Nephron progenitor cell (in vitro differentiated cells): ENCODE results near the gene ABI3BP.

Experiments
- DNase-seq: peaks from one replicate; pipeline ENCODE4 v3.0.0; 2021
- H3K27ac Mint-ChIP-seq: 2 replicates; pipeline ENCODE4 v1.8.0; 2021; ENCODE audit warnings: mild to moderate bottlenecking, moderate library complexity, mixed read lengths
- H3K27me3 Mint-ChIP-seq: 2 replicates; pipeline ENCODE4 v1.8.0; 2021; ENCODE audit warnings: mild to moderate bottlenecking, low read depth, mixed read lengths; ENCODE audit not compliant: poor library complexity
- H3K36me3 Mint-ChIP-seq: 2 replicates; pipeline ENCODE4 v1.8.0; 2021; ENCODE audit warnings: low read depth, mixed read lengths
- H3K4me1 Mint-ChIP-seq: 2 replicates; pipeline ENCODE4 v1.8.0; 2021; ENCODE audit warnings: mixed read lengths
- H3K4me3 Mint-ChIP-seq: 2 replicates; pipeline ENCODE4 v1.8.0; 2021; ENCODE audit warnings: mild to moderate bottlenecking, moderate library complexity, mixed read lengths
- H3K9me3 Mint-ChIP-seq: 2 replicates; pipeline ENCODE4 v1.8.0; 2021; ENCODE audit warnings: mild to moderate bottlenecking, moderate library complexity, mixed read lengths
- TF ChIP-seq, protein P1 (sequence below): fragments of 200-600 bp; sonication (generic); IDR thresholded peaks from 2 replicates; pipeline ENCODE4 v1.5.0; 2021; ENCODE audit warnings: antibody characterized with exemption

ABI3BP gene

DNA sequence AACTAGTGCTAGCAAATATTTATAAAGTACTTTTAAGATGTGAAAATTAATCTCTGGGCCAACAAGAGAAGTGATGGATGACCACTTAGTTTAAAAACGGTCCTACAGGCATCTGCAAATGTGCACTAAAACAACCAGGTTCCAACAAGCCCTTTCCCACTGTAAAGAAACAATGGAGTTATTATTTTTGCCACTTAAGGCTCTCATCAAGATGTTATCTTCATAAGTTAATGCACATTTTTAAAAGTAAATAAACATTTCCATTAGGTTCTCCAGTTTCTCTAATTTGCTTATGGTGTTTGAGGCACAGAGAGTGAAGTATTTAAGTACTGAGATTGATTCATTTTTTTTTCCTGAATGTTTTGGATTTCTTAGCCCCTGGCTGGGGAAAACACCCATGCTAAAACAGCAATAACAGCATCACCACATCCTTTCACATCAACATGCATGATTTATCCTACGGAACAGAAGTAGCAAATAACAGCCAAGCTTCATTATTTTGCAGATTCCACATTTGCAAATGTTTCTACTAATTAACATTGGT, 20.8 kb downstream of the ABI3BP start:
- no peak for DNase-seq
- Mint-ChIP-seq H3K36me3 (no peaks in the 10 kb centered on the region), H3K4me3 (no peak overlapping the region), H3K9me3 (no peaks in the 10 kb centered on the region), H3K27me3 (no peaks in the 10 kb centered on the region), H3K27ac (no peak overlapping the region), H3K4me1 (no peaks in the 10 kb centered on the region)
- TF ChIP-seq, protein P1, sequence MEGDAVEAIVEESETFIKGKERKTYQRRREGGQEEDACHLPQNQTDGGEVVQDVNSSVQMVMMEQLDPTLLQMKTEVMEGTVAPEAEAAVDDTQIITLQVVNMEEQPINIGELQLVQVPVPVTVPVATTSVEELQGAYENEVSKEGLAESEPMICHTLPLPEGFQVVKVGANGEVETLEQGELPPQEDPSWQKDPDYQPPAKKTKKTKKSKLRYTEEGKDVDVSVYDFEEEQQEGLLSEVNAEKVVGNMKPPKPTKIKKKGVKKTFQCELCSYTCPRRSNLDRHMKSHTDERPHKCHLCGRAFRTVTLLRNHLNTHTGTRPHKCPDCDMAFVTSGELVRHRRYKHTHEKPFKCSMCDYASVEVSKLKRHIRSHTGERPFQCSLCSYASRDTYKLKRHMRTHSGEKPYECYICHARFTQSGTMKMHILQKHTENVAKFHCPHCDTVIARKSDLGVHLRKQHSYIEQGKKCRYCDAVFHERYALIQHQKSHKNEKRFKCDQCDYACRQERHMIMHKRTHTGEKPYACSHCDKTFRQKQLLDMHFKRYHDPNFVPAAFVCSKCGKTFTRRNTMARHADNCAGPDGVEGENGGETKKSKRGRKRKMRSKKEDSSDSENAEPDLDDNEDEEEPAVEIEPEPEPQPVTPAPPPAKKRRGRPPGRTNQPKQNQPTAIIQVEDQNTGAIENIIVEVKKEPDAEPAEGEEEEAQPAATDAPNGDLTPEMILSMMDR: no peak

DNA sequence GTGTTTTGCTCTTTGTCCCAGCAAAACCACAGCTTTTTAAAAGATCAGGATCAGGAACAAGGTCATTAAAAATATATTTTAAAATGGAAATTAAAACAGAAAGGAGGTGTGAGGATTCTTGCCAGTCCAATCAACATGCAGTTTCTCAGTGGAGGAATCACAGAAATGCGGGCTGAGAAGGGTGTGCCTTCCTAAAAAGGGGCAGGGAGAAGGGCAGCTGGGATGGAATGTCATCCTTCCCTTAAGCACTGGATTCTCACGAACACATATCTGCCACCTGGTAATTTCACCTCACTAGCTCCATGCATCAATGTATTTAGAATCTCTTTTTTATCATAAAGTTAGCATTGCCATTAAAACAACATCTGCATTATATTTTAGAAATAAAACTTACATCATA, 21.4 kb downstream of the ABI3BP start:
- H3K27me3 Mint-ChIP-seq: no peaks in the 10 kb centered on the region
- H3K36me3 Mint-ChIP-seq: no peaks in the 10 kb centered on the region
- H3K4me1 Mint-ChIP-seq: no peaks in the 10 kb centered on the region
- TF ChIP-seq, protein P1: no peak
- H3K4me3 Mint-ChIP-seq: no peak overlapping the region
- H3K27ac Mint-ChIP-seq: no peak overlapping the region
- no peaks in the 10 kb centered on the region for H3K9me3 Mint-ChIP-seq
- no peak for DNase-seq

DNA sequence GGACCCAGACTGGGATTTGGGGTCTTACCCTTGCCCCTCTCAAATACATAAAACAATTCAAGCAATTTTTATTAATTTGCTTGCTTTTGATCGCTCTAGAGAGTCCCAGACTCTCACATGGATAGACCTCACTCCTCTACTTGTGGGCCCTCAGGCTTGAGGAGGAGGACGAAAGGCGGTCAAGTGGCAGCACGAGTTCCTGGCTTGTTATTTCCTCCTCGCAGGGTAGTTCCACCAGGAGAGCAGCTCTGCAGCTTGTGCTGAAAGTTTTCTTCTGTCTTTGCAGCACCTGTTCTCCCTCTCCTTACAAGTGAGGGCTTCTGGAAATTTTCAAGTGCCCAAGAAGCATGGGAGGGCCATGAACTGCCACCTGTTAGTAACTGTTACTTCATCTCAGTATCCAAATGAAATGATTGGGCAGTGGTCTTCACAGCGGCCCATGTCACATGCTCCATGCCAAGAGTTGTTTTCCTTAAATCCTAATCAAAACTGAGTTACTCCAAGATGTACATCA, 22.7 kb downstream of the ABI3BP start:
- H3K4me1 Mint-ChIP-seq: no peaks in the 10 kb centered on the region
- no peak for DNase-seq
- no peaks in the 10 kb centered on the region for H3K36me3 Mint-ChIP-seq
- H3K9me3 Mint-ChIP-seq: no peaks in the 10 kb centered on the region
- no peak overlapping the region for H3K4me3 Mint-ChIP-seq
- no peak overlapping the region for H3K27ac Mint-ChIP-seq
- TF ChIP-seq, protein P1: no peak
- H3K27me3 Mint-ChIP-seq: no peaks in the 10 kb centered on the region

DNA sequence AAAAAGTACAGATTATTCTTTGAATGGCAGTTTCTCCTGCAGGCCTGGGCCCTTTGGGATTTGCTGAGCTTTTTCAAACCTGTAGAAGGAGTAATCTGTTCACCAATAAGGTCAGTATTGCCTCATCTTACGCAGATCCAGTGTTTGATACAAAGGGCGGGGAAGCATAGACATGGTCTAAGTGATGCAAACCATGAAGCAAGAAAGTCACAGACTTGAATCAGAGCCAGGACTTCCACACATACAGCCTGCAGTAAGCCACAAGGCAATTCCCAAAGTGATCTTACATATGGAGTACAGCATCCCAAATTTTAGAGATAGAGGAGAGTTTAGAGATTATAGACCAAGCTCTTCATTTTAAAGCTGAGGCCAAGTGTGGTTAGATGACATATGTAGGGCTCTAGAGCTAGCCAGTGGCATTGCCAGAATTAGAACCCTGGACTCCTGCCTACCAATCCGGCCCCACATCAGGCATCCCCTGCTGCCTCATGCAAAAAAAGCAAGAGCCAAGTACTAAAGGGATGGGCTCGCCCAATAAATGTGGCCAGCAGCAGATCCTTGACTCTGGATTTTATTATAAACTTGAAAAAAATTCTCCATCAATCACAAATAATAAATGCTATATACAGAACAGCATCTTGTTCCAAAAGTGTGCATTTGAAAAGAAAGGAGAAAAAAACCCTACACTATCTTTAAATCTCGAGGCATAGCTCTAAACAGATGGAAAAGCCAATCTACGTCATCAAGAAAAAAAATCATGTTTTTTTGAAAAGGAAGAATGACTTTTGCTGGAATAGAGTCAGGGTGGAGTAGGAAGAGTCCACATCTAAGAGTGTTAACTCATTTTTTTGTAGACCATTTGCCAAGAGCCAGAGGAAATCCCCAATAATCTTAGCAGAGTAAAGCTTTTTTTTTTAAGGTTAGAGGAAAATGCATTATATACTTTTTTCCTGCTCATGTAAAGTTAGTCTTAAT, 24.0 kb downstream of the ABI3BP start:
- H3K27me3 Mint-ChIP-seq: no peaks in the 10 kb centered on the region

DNA sequence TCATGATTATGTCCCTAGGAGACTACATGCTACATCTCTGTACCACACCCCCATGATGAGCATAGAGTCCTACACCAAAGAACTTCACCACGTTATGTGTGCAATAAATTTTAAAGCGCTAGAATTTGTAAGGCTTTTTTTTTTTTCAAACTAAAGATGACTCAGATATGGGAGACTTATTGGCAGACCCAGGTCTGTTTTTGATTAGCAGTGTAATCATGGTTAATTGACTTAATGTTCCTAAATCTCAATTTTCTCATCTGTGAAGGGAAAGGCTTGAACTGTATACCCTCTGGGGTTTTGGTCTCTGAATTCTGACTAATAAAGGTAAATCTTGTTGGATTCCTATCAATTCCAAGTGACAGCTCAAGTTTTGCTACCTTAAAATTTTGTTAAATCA, 26.4 kb downstream of the ABI3BP start:
- no peaks in the 10 kb centered on the region for H3K9me3 Mint-ChIP-seq
- no peak for DNase-seq
- H3K27me3 Mint-ChIP-seq: no peaks in the 10 kb centered on the region
- H3K4me1 Mint-ChIP-seq: no peaks in the 10 kb centered on the region
- TF ChIP-seq, protein P1: no peak
- no peak overlapping the region for H3K4me3 Mint-ChIP-seq
- H3K27ac Mint-ChIP-seq: no peak overlapping the region
- no peaks in the 10 kb centered on the region for H3K36me3 Mint-ChIP-seq

More for the DNA sequence above, 24.0 kb downstream of the ABI3BP start:
- H3K36me3 Mint-ChIP-seq: no peaks in the 10 kb centered on the region
- TF ChIP-seq, protein P1: no peak
- H3K27ac Mint-ChIP-seq: no peak overlapping the region
- no peak for DNase-seq
- no peak overlapping the region for H3K4me3 Mint-ChIP-seq
- H3K9me3 Mint-ChIP-seq: no peaks in the 10 kb centered on the region
- no peaks in the 10 kb centered on the region for H3K4me1 Mint-ChIP-seq
